Glutamatergic neuron (in vitro differentiated cells): ENCODE measurements around the gene ST6GALNAC5. TPM values are rescaled to one million over a fixed set of nuclear protein-coding genes. Genes with fewer than 3 reads are reported as not detected.

ENCODE experiments used
- DNase-seq: peaks from one replicate; pipeline ENCODE4 v3.0.0; 2022
- H3K27ac Mint-ChIP-seq: one replicate; pipeline ENCODE4 v1.8.0; 2020; ENCODE audit warnings: mild to moderate bottlenecking, mixed read lengths, inconsistent platforms; ENCODE audit not compliant: unreplicated experiment
- H3K27me3 Mint-ChIP-seq: one replicate; pipeline ENCODE4 v1.8.0; 2020; ENCODE audit warnings: mild to moderate bottlenecking, moderate library complexity, mixed read lengths, inconsistent platforms; ENCODE audit not compliant: unreplicated experiment
- H3K36me3 Mint-ChIP-seq: one replicate; pipeline ENCODE4 v1.8.0; 2020; ENCODE audit warnings: mild to moderate bottlenecking, mixed read lengths, inconsistent platforms; ENCODE audit not compliant: unreplicated experiment
- H3K4me1 Mint-ChIP-seq: one replicate; pipeline ENCODE4 v1.8.0; 2020; ENCODE audit warnings: mild to moderate bottlenecking, low read depth, mixed read lengths, inconsistent platforms; ENCODE audit not compliant: unreplicated experiment
- H3K4me3 Mint-ChIP-seq: one replicate; pipeline ENCODE4 v1.8.0; 2020; ENCODE audit warnings: mild to moderate bottlenecking, mixed read lengths, inconsistent platforms; ENCODE audit not compliant: unreplicated experiment
- H3K9me3 Mint-ChIP-seq: one replicate; pipeline ENCODE4 v1.8.0; 2020; ENCODE audit warnings: mild to moderate bottlenecking, moderate library complexity, mixed read lengths, inconsistent platforms; ENCODE audit not compliant: unreplicated experiment
- CTCF ChIP-seq: fragments of 200-600 bp; sonication (generic); IDR thresholded peaks from one replicate; pipeline ENCODE4 v1.5.0; 2021; ENCODE audit not compliant: partially characterized antibody, unreplicated experiment
- total RNA-seq: library from RNA; stranded (reverse); fragmentation: NEBNext Ultra II Directional; extraction: Animal tissue kit (Norgen Biotek cat#: 25700); gene quantifications from one replicate; pipeline ENCODE4 v1.2.1, GENCODE V29; 2021; ENCODE audit not compliant: unreplicated experiment

ST6GALNAC5 gene
- total RNA-seq, 1 donor from 2014 or later: 141 TPM

- Mint-ChIP-seq H3K4me1 (no peaks in the 10 kb centered on the region), H3K9me3 (no peaks in the 10 kb centered on the region), H3K27ac (no peak overlapping the region), H3K4me3 (no peak overlapping the region), H3K27me3 (peaks cover 2% of the 10 kb centered on the region), H3K36me3 (no peaks in the 10 kb centered on the region)
- DNase-seq: no peak
- no peak for TF ChIP-seq CTCF
These were observed 32.1 kb upstream of the ST6GALNAC5 start for GRCh38 chr1:76835203-76835602.

GRCh38 chr1:76840278-76840677 is 27.0 kb upstream of the ST6GALNAC5 start:
- no peak for TF ChIP-seq CTCF
- Mint-ChIP-seq H3K9me3 (no peaks in the 10 kb centered on the region), H3K27ac (no peak overlapping the region), H3K4me3 (no peak overlapping the region), H3K27me3 (no peaks in the 10 kb centered on the region), H3K36me3 (no peaks in the 10 kb centered on the region), H3K4me1 (no peaks in the 10 kb centered on the region)
- no peak for DNase-seq

DNA sequence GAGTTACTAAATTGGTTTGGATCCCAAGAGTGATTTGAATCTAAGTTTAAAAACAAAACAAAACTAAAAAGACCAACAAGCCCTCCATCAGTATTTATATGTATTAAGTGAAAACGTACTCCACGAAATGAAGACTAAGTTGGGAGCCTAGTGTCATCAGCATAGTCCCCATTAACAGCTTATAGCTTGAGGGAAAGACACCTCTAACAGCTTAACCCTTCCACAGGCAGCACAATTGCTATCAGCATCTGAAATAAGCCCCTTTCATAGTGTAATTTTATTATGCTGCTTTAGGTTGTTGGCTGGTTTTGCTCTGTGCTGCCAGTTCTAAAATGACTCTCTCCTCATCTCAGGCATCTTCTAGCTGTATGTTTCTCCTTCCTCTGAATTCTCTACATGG is 25.8 kb upstream of the ST6GALNAC5 start:
- TF ChIP-seq CTCF: no peak
- no peak for DNase-seq
- H3K27me3 Mint-ChIP-seq: no peaks in the 10 kb centered on the region
- H3K4me3 Mint-ChIP-seq: no peak overlapping the region
- H3K9me3 Mint-ChIP-seq: no peaks in the 10 kb centered on the region
- no peaks in the 10 kb centered on the region for H3K4me1 Mint-ChIP-seq
- no peaks in the 10 kb centered on the region for H3K36me3 Mint-ChIP-seq
- H3K27ac Mint-ChIP-seq: no peak overlapping the region

- no peak overlapping the region for H3K27ac Mint-ChIP-seq
- no peak overlapping the region for H3K4me3 Mint-ChIP-seq
- no peaks in the 10 kb centered on the region for H3K27me3 Mint-ChIP-seq
These were observed 23.3 kb upstream of the ST6GALNAC5 start for GRCh38 chr1:76843821-76844464.

More at GRCh38 chr1:76843821-76844464, 23.3 kb upstream of the ST6GALNAC5 start:
- Mint-ChIP-seq H3K36me3 (peaks cover 6% of the 10 kb centered on the region), H3K9me3 (no peaks in the 10 kb centered on the region), H3K4me1 (no peaks in the 10 kb centered on the region)
- no peak for DNase-seq
- no peak for TF ChIP-seq CTCF
